WERI-Rb-1 (cell line): ENCODE data around the gene APBA3.

Source experiments
- DNase-seq: peaks from one replicate; pipeline ENCODE4 v3.0.0-alpha.2; 2020
- H3K27ac ChIP-seq: fragments of 250-450 bp; sonication (Bioruptor Pico); 2 replicates; pipeline ENCODE4 v1.5.1; 2020; ENCODE audit warnings: mild to moderate bottlenecking, moderate library complexity
- H3K27me3 ChIP-seq: fragments of 250-450 bp; sonication (Bioruptor Pico); 2 replicates; pipeline ENCODE4 v1.5.1; 2021; ENCODE audit warnings: mild to moderate bottlenecking, low read depth, moderate library complexity; ENCODE audit not compliant: insufficient read depth, severe bottlenecking
- H3K36me3 ChIP-seq: fragments of 250-450 bp; sonication (Bioruptor Pico); 2 replicates; pipeline ENCODE4 v1.5.1; 2020; ENCODE audit warnings: mild to moderate bottlenecking, moderate library complexity
- H3K4me3 ChIP-seq: 2 replicates; pipeline ENCODE4 v1.5.1; 2011; ENCODE audit warnings: low read depth, mild to moderate bottlenecking, control low read depth, low read length
- H3K9me3 ChIP-seq: fragments of 250-450 bp; sonication (Bioruptor Pico); 2 replicates; pipeline ENCODE4 v1.5.1; 2021; ENCODE audit warnings: mild to moderate bottlenecking, moderate library complexity; ENCODE audit not compliant: severe bottlenecking
- TF ChIP-seq, protein P1 (sequence below): IDR thresholded peaks from 2 replicates; pipeline ENCODE4 v1.5.1; 2011; ENCODE audit warnings: low read depth, mild to moderate bottlenecking, control low read depth, inconsistent platforms, low read length

Gene APBA3

GRCh38 chr19:3801412-3802096, 40.1 kb upstream of the APBA3 start:
- no peaks in the 10 kb centered on the region for H3K36me3 ChIP-seq
- peaks cover 4% of the 10 kb centered on the region for H3K9me3 ChIP-seq
- no peaks in the 10 kb centered on the region for H3K27me3 ChIP-seq
- DNase-seq, result no peak
- TF ChIP-seq, protein P1, sequence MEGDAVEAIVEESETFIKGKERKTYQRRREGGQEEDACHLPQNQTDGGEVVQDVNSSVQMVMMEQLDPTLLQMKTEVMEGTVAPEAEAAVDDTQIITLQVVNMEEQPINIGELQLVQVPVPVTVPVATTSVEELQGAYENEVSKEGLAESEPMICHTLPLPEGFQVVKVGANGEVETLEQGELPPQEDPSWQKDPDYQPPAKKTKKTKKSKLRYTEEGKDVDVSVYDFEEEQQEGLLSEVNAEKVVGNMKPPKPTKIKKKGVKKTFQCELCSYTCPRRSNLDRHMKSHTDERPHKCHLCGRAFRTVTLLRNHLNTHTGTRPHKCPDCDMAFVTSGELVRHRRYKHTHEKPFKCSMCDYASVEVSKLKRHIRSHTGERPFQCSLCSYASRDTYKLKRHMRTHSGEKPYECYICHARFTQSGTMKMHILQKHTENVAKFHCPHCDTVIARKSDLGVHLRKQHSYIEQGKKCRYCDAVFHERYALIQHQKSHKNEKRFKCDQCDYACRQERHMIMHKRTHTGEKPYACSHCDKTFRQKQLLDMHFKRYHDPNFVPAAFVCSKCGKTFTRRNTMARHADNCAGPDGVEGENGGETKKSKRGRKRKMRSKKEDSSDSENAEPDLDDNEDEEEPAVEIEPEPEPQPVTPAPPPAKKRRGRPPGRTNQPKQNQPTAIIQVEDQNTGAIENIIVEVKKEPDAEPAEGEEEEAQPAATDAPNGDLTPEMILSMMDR, result 0 out of 2 replicates have a peak, but pooled peaks have one; percentile 9
- H3K27ac ChIP-seq, result no peak overlapping the region
- H3K4me3 ChIP-seq, result no peak overlapping the region

DNA sequence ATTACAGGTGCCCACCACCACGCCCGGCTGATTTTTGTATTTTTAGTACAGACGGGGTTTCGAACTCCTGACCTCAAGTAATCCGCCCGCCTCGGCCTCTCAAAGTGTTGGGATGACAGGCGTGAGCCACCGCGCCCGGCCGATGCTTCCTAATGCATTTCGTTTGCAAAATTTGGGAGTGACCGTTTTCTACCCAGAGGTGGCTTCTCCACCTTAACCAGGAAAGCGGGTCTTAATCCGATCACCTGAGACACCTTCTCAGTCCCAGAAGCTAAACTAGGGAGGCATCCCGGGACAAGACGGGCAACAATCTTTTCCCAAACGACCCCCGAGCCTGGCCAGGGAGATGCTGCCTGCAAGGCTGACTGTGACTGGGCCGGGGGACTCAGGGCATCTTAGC, 39.5 kb upstream of the APBA3 start:
- peaks cover 8% of the 10 kb centered on the region for H3K9me3 ChIP-seq
- no peaks in the 10 kb centered on the region for H3K36me3 ChIP-seq
- no peak overlapping the region for H3K4me3 ChIP-seq
- no peak for DNase-seq
- no peak overlapping the region for H3K27ac ChIP-seq
- H3K27me3 ChIP-seq, result no peaks in the 10 kb centered on the region
- TF ChIP-seq, protein P1, result no peak

GRCh38 chr19:3798137-3798536, 36.6 kb upstream of the APBA3 start:
- Histone ChIP-seq H3K4me3 (no peak overlapping the region), H3K27me3 (no peaks in the 10 kb centered on the region), H3K9me3 (peaks cover 9% of the 10 kb centered on the region), H3K36me3 (no peaks in the 10 kb centered on the region), H3K27ac (no peak overlapping the region)
- no peak for DNase-seq
- TF ChIP-seq, protein P1, result no peak

GRCh38 chr19:3796358-3796757, 34.9 kb upstream of the APBA3 start:
- no peak for DNase-seq
- TF ChIP-seq, protein P1, result no peak
- Histone ChIP-seq H3K27ac (no peak overlapping the region), H3K9me3 (peaks cover 9% of the 10 kb centered on the region), H3K36me3 (no peaks in the 10 kb centered on the region), H3K27me3 (no peaks in the 10 kb centered on the region), H3K4me3 (no peak overlapping the region)

GRCh38 chr19:3793799-3794198, 32.3 kb upstream of the APBA3 start:
- Histone ChIP-seq H3K4me3 (no peak overlapping the region), H3K9me3 (peaks cover 9% of the 10 kb centered on the region), H3K27ac (no peak overlapping the region), H3K36me3 (no peaks in the 10 kb centered on the region), H3K27me3 (no peaks in the 10 kb centered on the region)
- TF ChIP-seq, protein P1, result no peak
- DNase-seq, result no peak

- TF ChIP-seq, protein P1, result no peak
- H3K36me3 ChIP-seq, result no peaks in the 10 kb centered on the region
- H3K4me3 ChIP-seq, result no peak overlapping the region
- no peak overlapping the region for H3K27ac ChIP-seq
- DNase-seq, result no peak
- peaks cover 9% of the 10 kb centered on the region for H3K9me3 ChIP-seq
- H3K27me3 ChIP-seq, result no peaks in the 10 kb centered on the region
These were observed 30.6 kb upstream of the APBA3 start for GRCh38 chr19:3792114-3792513.
